GM18909 (cell line): ENCODE measurements around the gene ZNF423.
A peak's percentile ranks its signal among the peaks of the same experiment; 100 is the strongest.

ENCODE experiments used
- ATAC-seq: cut with Tn5 transposase; IDR thresholded peaks from one replicate; pipeline ENCODE4 v1.9.1; 2021; ENCODE audit warnings: mild to moderate bottlenecking; ENCODE audit not compliant: unreplicated experiment, poor library complexity

Gene ZNF423

DNA sequence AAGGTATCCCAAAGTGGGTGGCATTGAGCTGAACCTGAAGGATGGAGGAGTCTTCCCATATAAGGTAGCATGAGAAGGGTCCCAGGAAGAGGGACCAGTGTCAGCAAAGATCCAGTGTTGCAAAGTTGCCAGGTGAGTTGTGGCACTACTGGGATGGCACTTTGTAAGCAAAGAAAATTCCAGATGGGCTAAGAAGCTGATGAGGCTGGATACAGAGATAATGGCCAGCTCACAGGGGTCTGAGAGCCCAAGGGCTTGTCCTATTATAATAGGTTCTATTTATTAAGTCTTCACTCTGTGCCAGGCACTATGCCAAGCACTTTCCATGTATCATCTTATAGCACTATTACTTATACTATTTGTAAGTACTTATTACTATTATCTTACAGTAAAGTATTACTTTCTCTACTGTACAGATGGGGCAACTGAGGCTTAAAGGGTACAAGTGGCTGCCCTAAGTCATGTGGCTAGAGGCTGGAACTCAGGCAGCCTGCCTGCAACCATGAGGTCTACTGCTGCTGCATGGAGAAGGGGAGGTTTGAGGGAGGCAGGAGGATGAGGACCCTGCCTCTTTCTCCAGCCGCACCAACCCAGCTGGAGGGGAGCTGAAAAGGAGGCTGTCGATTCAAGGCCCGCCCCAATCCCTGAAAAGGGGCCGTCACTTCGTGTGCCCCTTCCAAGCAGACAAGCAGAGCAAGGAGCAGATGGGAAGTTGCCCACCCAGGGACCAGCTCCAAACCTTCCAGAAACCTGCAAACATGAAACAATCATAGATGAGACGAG lies 395.8 kb downstream of the ZNF423 start:
- ATAC-seq: no peak

GRCh38 chr16:49458656-49459445 lies 397.1 kb downstream of the ZNF423 start:
- no peak for ATAC-seq

DNA sequence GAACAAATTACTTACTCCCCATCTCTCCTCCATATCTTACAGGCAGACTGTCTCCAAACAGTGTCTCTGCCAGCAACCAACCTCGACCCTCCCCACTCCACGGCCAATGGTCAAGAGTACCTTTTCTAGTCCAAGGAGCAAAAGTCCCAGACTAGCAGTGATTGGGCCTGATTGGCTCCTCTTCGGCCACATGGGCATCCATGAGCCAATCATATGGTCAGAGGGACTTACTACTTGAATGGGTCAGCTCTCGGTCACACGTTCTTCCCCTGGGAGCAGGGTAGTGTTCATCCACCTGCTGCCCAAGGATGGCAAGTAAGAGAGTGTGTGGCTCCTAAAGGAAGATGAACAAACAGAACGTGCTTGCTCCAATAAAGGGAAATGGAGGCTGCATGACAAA lies 397.7 kb downstream of the ZNF423 start:
- no peak for ATAC-seq

- no peak for ATAC-seq
Measured at GRCh38 chr16:49457196-49457595, 398.7 kb downstream of the ZNF423 start.

DNA sequence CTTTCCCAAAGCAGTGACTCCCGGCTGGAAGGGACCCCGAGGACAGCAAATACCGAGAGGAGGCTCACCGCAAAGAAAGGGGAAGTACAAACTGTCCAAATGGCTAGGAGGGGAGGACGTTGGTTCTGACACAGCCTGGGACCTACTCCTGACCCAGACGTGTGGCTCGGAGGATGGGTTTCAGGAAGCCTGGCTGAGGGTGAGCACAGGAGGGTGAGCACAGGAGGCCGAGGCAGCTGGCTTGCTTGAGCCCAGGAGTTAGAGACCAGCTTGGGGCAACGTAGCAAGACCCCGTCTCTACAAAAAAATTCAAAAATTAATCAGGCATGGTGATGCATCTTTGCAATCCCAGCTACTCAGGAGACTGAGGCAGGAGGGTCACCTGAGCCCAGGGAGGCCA lies 399.1 kb downstream of the ZNF423 start:
- no peak for ATAC-seq

GRCh38 chr16:49455991-49456745 lies 399.7 kb downstream of the ZNF423 start:
- no peak for ATAC-seq

- ATAC-seq: no peak
Measured at GRCh38 chr16:49455181-49455990, 400.5 kb downstream of the ZNF423 start.

GRCh38 chr16:49454426-49455180 lies 401.3 kb downstream of the ZNF423 start:
- ATAC-seq: no peak

- no peak for ATAC-seq
Measured at GRCh38 chr16:49453983-49454382, 401.9 kb downstream of the ZNF423 start.

- ATAC-seq: no peak
Measured at GRCh38 chr16:49453021-49453420, 402.9 kb downstream of the ZNF423 start.

DNA sequence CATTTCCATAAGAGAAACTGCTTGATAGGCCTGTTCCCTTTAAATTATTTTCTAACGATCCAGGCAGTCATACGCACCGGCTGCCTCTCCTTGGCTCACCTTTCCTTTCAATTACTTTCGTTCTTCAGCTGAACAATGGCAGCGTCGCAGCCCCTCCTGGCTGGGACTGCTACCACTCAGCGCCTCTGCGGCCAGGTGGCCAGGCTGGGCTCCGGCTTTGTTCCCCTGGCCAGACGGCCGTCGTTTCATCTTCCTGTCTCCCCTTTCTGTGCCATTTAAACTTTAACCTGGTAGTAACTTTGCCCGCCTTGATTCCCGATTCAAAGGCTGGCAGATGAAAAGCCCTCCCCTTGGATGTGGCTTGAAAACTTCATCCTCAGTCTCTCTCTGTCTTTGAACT lies 403.3 kb downstream of the ZNF423 start:
- ATAC-seq: no peak

- ATAC-seq: no peak
Measured at GRCh38 chr16:49452108-49452507, 403.8 kb downstream of the ZNF423 start.

GRCh38 chr16:49446805-49447204 lies 409.1 kb downstream of the ZNF423 start:
- no peak for ATAC-seq

DNA sequence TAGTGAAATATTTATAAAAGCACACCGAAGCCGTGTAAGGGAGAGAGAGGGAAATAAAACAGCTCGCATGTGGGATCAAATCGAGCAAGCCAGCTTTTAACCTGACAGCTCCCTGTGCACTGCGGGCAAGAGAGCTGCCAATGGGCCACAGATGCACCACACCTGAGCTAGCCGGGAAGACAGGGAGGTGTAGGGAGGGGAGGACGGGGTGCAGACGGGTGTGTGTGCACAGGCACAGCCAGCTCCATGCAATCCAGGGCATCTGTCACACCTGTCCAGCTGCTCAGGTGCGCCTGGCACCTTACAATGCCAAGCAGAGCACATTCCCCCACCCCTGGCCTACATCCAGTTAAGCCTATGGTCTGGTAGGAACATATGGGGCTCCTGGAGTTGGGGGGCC lies 412.3 kb downstream of the ZNF423 start:
- ATAC-seq: no peak

DNA sequence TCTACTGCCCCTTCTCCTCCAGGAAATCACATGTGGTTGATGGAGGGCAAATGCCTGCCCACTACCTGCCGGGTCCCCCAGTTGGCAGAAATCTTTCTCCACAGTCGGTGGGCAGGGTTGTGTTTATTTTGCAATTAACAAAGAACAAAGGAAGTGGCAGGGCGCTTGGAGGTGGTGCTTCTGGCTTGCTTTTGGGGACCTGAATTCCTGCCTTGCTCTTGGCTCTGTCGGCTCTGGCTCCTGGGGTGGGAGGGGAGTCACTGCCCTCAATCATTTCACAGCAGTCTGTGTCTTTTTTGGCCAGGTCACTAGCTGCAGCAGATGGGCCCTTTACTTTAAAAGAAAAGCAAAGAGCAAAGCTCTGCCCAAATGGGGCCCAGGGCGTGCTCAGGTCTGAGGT lies 413.1 kb downstream of the ZNF423 start:
- ATAC-seq: no peak

- peak; percentile 98 for ATAC-seq
Measured at GRCh38 chr16:49441366-49441780, 414.5 kb downstream of the ZNF423 start.

DNA sequence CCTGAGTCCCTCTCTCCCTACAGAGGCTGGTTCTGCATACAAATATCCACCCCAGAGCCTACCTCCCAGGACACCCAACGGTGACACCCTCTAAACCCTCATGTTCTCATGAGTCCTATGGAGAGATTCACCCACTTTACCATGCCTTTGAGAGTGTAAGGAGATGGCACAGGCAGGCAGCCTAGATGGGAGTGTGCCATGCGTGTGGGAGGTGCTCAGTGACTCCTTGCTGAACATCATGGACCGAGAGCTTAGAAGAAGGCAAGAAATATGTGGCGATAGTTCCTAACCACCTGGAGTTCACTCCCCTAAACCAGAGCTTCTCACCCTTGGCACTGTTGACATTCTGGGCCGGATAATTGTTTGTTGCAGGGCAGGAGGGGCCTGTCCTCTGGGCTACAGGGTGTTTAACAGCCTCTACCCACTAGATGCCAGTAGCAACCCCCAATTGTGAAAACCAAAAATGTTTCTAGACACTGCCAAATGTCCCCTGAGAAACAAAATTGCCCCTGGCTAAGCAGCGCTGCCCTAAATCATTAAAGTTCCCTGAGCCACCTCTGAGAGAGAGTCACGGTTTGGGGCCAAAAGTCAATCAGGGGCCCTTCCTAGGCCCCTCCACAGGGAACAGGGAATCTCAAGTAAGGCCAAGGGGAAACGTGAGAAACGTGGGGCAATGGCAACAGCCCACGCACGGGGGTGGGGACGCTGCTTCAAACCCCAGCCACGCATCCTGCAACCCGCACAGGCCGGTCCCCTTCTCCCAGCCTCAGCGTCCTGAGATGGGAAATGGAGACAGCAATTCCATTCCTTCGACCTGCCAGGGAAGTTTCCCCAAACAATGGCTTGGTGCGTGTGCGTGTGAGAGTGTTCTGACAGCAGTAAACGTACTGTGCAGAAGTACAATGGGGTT lies 415.5 kb downstream of the ZNF423 start:
- ATAC-seq: no peak

- ATAC-seq: no peak
Measured at GRCh38 chr16:49439676-49440075, 416.2 kb downstream of the ZNF423 start.
